SU-DHL-6 (cell line): ENCODE data around the gene SYNGR4.

ENCODE experiments used
- H2AFZ ChIP-seq: fragments of 200-600 bp; sonication (generic); 2 replicates; pipeline ENCODE4 v1.6.1; 2014; ENCODE audit warnings: low read depth, mild to moderate bottlenecking, moderate library complexity, mixed read lengths, antibody characterized with exemption, low read length; ENCODE audit not compliant: severe bottlenecking
- H3F3A ChIP-seq: fragments of 200-600 bp; shearing (Covaris generic); 2 replicates; pipeline ENCODE4 v1.6.0; 2016; ENCODE audit warnings: antibody characterized with exemption, mild to moderate bottlenecking; ENCODE audit not compliant: insufficient read depth
- H3K27ac ChIP-seq: fragments of 200-600 bp; sonication (generic); 2 replicates; pipeline ENCODE4 v1.5.1; 2016; ENCODE audit warnings: low read depth, mild to moderate bottlenecking, low read length, moderate library complexity, mixed read lengths
- H3K27me3 ChIP-seq: fragments of 200-600 bp; sonication (generic), shearing (Covaris generic); 2 replicates; pipeline ENCODE4 v1.6.0; 2014; ENCODE audit warnings: mild to moderate bottlenecking, low read length
- H3K36me3 ChIP-seq: fragments of 200-600 bp; sonication (generic); 2 replicates; pipeline ENCODE4 v1.6.1; 2014; ENCODE audit warnings: mild to moderate bottlenecking, low read length, mixed read lengths
- H3K4me2 ChIP-seq: fragments of 300-600, 200-600 bp; shearing (Covaris generic), sonication (generic); 2 replicates; pipeline ENCODE4 v1.6.0; 2014; ENCODE audit warnings: low read length, low read depth, mild to moderate bottlenecking; ENCODE audit not compliant: poor library complexity, severe bottlenecking
- H3K4me3 ChIP-seq: fragments of 200-600 bp; sonication (generic); 2 replicates; pipeline ENCODE4 v1.5.1; 2014; ENCODE audit warnings: antibody characterized with exemption, low read length, mild to moderate bottlenecking, mixed read lengths; ENCODE audit not compliant: insufficient read depth, poor library complexity, severe bottlenecking
- H3K79me2 ChIP-seq: fragments of 200-600 bp; sonication (generic); 2 replicates; pipeline ENCODE4 v1.6.1; 2014; ENCODE audit warnings: mild to moderate bottlenecking, low read length, moderate library complexity; ENCODE audit not compliant: insufficient read depth
- H3K9ac ChIP-seq: fragments of 200-600 bp; sonication (generic); 2 replicates; pipeline ENCODE4 v1.7.0; 2014; ENCODE audit warnings: mild to moderate bottlenecking, low read length
- H3K9me2 ChIP-seq: fragments of 200-600 bp; sonication (generic); replicated peaks from 2 replicates; pipeline ENCODE4 v1.6.1; 2014; ENCODE audit warnings: low read length; ENCODE audit not compliant: insufficient read depth
- H3K9me3 ChIP-seq: fragments of 200-600 bp; sonication (generic); 2 replicates; pipeline ENCODE4 v1.6.1; 2014; ENCODE audit warnings: low read length, mixed read lengths; ENCODE audit not compliant: insufficient read depth
- H4K20me1 ChIP-seq: fragments of 200-600 bp; sonication (generic); 2 replicates; pipeline ENCODE4 v1.6.1; 2014; ENCODE audit warnings: low read depth, mild to moderate bottlenecking, antibody characterized with exemption, low read length, moderate library complexity, mixed read lengths
- CTCF ChIP-seq: fragments of 200-600 bp; sonication (generic); IDR thresholded peaks from one replicate; pipeline ENCODE4 v1.5.1; 2017; ENCODE audit warnings: antibody characterized with exemption, mild to moderate bottlenecking, low read length, moderate library complexity; ENCODE audit not compliant: insufficient read depth, poor library complexity, severe bottlenecking
- EZH2phosphoT487 ChIP-seq: fragments of 200-600 bp; sonication (generic), shearing (Covaris generic); conservative IDR thresholded peaks from 2 replicates; pipeline ENCODE4 v1.6.1; 2018; ENCODE audit warnings: mild to moderate bottlenecking, antibody characterized with exemption, low read length, moderate library complexity, mixed read lengths

SYNGR4 gene

GRCh38 chr19:48382286-48382685, 18.1 kb downstream of the SYNGR4 start:
- no peak for TF ChIP-seq EZH2phosphoT487
- no peak for TF ChIP-seq CTCF

GRCh38 chr19:48385461-48386087, 21.4 kb downstream of the SYNGR4 start:
- no peak overlapping the region for H3K4me2 ChIP-seq
- H3K36me3 ChIP-seq = peaks cover 4% of the 10 kb centered on the region; the same call in 1 of the 2 replicates

More at GRCh38 chr19:48382286-48382685, 18.1 kb downstream of the SYNGR4 start:
- no peak overlapping the region for H3K27ac ChIP-seq
- no peak overlapping the region for H3K9ac ChIP-seq
- H3K27me3 ChIP-seq = no peaks in the 10 kb centered on the region
- no peak overlapping the region for H3K4me2 ChIP-seq
- no peaks in the 10 kb centered on the region for H3K79me2 ChIP-seq
- no peak overlapping the region for H3K4me3 ChIP-seq
- H3K36me3 ChIP-seq = no peaks in the 10 kb centered on the region
- H4K20me1 ChIP-seq = no peaks in the 10 kb centered on the region
- H3K9me3 ChIP-seq = no peaks in the 10 kb centered on the region
- H3K9me2 ChIP-seq = no peaks in the 10 kb centered on the region
- H3F3A ChIP-seq = no peaks in the 10 kb centered on the region
- H2AFZ ChIP-seq = no peak overlapping the region

GRCh38 chr19:48386981-48387380, 22.8 kb downstream of the SYNGR4 start:
- TF ChIP-seq EZH2phosphoT487 = no peak
- no peak for TF ChIP-seq CTCF
- Histone ChIP-seq H3K79me2 (peaks cover 3% of the 10 kb centered on the region; the same call in 1 of the 2 replicates), H3K4me2 (no peak overlapping the region), H3K9me3 (no peaks in the 10 kb centered on the region), H2AFZ (no peak overlapping the region), H3K27ac (no peak overlapping the region), H3K27me3 (no peaks in the 10 kb centered on the region), H4K20me1 (no peaks in the 10 kb centered on the region), H3K4me3 (no peak overlapping the region), H3F3A (no peaks in the 10 kb centered on the region), H3K36me3 (peaks cover 4% of the 10 kb centered on the region; the same call in 1 of the 2 replicates), H3K9ac (no peak overlapping the region), H3K9me2 (no peaks in the 10 kb centered on the region)

More at GRCh38 chr19:48385461-48386087, 21.4 kb downstream of the SYNGR4 start:
- Histone ChIP-seq H3K79me2 (no peaks in the 10 kb centered on the region; the same call in 1 of the 2 replicates), H3K4me3 (no peak overlapping the region), H2AFZ (no peak overlapping the region), H3K9me2 (no peaks in the 10 kb centered on the region), H4K20me1 (no peaks in the 10 kb centered on the region), H3K9me3 (no peaks in the 10 kb centered on the region), H3K9ac (no peak overlapping the region), H3K27ac (no peak overlapping the region), H3K27me3 (no peaks in the 10 kb centered on the region), H3F3A (no peaks in the 10 kb centered on the region)
- TF ChIP-seq EZH2phosphoT487 (no peak), CTCF (no peak)
